GM19438 (cell line): Measurements from ENCODE around the gene NLGN2.

Experiments
- ATAC-seq: cut with Tn5 transposase; IDR thresholded peaks from one replicate; pipeline ENCODE4 v1.9.1; 2021; ENCODE audit warnings: low read depth; ENCODE audit not compliant: unreplicated experiment

NLGN2 gene

DNA sequence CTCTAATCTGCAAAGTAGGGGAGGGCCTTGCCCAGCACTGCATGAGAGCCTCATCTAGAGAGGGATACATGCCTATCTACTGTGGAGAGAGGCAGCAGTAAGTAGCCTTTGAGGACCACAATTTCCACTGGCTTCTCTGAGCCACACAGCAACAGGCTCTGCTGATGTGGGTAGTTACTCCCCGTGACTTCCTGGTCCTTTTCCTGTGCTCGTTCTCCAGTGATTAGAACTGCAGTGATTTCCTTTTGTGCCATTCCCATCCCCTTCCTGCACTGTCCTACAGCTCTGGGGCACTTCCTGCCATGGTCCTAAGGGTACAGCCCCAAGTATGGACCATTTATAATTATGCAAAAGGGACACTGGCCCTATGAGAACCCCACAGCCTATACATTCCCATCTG lies 16.3 kb upstream of the NLGN2 start:
- ATAC-seq, result no peak

DNA sequence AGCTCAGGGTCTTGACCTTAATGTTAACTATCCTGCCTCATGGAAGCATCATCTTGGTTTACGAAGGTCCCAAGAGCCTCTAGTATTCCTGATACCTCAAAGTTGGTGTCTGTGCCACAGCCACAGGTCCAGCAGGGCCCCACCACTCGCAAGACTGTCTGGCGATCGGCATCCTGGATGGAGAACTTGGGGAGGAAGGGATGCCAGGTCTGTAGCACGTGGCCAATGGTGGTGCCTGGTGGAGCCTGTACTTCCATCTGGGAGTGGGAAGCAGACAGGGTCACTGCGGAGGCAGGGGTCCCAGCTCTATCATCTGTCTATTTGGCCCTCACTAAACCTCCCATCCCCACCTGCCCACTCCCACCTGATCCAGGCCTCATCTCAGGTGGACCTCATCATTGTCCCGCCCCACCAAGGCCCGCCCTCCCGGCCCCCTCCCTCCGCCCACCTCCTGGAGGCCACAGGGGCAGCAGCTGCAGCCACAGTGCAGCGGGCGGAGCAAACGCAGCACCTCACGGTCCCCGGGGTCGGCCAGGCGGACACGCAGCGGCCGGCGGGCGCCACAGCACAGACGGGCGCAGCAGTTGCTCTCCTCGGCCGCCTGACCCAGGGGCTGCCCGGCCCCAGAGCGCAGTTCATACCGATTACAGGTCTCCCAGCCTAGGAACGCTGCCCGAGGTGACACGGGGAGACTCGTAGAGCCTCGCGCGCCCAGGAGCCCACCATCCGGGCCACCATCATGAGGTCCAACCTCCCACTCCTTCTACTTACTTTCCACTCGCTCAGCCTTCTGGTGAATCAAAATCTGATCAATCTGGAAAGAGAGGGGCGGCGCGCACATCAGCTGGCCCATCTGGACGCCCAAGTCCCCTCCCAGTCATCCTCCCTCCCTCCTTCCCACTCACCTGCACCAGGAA lies 14.7 kb upstream of the NLGN2 start:
- ATAC-seq, result no peak

DNA sequence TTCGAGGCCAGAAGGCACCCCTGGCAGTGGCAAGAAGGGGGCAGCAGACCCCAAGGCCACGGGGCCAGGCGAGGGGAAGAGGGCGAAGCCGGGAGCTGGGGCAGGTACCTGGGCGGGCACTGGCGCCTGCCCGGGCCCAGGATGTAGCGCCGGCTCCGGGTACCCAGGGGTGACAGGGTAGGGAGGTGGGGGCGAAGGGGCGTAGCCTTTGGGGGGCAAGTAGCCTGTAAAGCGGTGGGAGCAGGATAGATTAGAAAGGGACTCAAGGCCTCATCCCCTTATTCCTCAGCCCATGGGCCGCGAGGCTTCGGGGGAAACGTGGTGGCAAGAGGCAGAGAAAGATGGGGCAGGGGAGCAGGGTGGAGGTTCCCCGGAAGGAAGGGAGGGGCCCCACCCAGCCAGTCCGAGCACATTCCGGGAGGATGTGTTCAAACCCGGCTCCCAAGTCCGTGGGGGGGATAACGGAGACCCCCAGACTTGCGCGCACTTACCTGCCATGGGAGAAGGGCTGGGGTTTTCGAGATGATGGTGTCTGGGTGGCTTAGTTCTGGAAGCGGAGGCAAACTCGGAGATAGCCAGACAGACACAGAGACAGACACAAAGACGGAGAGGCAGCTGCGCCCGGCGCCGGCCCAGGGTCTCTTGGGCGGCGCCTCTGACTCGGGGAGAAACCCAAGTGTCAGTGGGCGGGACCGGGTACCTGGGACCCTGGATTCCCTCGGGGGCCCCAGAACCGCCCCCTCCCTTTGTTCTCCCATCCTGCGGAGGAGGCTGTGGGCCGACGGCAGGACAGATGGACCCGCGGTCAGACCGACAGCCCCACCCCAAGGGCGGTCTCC lies 13.8 kb upstream of the NLGN2 start:
- ATAC-seq, result peak; percentile 44

DNA sequence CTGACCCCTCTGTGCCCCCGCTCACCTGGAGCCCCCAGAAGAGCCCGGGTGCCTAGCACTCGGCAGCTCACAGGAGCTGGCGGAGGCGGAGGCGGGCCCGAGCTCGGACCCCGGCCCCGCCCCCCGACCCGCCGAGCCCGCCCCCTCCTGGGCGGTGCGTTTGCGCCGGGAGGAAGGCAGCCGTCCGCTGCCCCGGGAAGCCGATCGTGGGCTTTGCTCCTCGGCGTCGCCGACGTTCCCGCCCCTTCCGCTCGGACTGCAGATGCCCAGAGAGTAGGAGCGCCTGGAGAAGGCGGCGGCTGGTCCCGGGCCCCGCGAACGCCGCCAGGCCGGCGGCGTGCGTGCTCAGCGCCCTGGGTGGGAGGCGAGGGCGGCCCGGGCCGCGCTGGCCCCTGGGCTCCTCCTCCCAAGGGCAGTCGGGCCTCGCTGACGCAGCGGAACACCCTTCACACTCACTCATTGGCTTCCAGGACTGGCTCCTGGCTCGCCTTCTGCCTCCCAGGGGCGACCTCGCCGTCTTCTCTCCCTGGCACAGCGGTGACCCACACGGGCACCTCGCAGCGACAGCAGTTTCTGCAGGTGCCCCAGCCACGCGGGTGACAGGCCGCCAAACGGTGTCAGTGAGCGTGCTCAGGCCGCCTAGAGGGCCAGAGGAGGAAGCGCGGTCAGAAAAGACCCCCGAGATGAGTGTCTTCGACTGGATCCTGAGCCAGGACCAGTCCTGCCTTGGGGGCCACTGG lies 13.0 kb upstream of the NLGN2 start, which contains the start of gene PLSCR3:
Gene PLSCR3 (minus strand): TSS at position 74 of the 740 bp plus-strand sequence. CDS start 415 bp downstream, outside the sequence.
- peak; percentile 76 for ATAC-seq

DNA sequence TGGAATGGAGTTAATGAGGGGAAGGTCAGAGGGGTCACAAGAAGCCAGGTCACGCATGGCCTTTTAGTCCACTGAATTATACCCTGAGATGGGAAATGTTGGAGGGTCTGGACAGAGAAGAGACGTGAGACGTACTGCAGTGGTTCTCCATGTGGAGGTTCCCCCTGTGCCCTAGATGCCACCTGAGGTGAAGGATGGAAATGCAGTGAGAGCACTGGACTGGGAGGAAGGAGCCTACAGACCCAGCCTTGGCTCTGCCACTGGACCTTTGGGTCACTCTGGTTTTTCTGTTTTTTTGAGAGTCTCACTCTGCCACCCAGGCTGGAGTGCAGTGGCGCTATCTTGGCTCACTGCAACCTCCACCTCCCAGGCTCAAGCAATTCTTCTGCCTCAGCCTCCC lies 11.5 kb upstream of the NLGN2 start:
- no peak for ATAC-seq

DNA sequence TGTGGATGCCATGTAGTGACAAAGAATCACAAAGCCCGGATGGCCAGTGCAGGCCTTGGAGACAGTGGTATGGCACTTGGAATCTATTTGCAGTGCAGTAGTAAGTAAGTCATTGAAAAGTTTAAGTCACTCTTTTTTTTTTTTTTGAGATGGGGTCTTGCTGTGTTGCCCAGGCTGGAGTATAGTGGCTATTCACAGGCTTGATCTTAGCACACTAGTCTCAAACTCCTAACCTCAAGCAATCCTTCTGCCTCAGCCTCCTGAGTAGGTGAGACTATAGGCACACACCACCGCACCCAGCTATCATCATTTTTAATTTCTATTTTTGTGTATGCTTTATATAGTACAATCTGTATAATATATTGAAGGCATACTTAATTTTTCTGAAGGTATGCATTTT lies 9.0 kb upstream of the NLGN2 start:
- no peak for ATAC-seq

DNA sequence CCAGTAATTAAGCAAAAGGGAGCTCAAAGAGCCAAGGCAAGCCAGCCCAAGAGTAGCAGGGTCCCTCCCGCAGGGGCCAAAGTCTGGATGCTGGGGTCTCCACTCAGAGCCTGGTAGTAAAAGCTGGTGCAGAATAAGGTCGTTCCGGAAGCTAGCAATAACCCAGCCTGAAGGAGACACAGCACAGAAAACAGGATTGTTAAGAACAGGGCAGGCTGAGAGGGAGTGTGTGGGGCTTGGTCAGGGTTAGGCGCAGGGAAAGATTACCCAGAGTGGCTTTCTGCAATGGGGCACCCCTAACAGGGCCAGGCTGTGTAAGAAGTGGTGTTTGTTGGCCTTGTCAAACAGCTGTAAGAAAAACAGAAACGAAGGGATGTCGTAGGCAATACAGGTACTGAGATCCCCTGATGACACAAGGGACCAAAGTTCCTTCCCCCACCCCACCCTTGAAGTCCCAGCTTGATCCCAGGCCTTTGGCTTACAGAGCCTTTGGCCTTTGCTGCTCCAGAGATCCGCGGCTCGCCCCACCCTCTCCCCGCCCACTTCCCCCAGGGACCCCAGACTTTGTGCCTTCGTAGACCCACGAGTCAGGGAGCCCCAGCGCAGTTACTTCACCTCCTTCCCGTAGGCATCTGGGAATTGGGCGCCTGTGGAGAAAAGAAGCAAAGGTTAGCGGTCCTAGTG lies 4.5 kb upstream of the NLGN2 start:
- ATAC-seq, result no peak

DNA sequence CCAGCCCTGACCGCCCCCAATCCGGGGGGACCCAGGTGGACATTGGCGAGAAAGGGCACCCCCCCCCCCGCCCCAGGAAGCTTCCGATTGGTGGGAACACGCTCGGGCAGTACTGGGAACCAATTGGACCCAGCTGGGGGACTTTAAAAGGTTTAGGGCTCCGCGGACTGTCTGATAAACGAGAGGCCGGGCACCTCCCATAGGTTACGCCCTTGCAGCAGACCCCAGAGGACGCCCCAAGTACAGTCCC lies 4.0 kb upstream of the NLGN2 start:
- no peak for ATAC-seq

DNA sequence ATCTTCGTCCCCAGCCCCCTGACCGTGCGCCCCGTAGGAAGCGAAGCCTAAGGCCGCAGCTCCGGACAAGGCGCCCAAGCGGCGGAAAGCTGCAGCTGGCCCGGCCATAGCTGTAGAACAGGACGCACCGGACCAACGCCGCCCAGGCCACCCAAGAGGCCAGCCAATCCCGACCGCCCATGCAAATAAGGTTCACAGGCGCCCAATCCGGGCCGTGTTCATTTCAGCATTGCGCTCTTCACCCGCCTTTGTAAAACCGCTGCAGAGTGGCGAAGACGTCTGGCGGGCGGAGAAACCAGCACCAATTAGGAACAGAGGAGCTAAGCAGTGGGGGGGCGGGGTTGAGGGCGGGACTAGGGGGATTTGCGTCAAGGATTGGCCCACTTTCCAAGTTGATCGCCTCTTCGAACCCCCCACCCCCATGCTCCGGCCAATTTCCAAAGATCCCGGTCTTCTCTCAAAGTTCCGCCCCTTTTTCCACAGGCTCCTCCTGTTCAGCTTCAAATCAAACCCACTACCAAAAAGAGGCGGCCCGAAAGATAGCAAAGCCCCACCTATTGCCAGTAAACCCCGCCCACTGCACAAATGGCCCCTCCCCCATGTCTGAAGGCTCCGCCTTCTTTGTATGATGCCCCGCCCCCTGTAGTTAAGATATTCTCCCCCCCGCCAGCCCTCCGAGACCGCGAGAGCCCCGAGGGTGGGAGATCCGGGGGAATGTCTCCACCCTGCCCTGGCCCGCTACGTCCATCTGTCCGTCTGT lies 3.5 kb upstream of the NLGN2 start, which contains the start of gene TMEM256:
Gene TMEM256 (minus strand): TSS at position 121 of the 760 bp plus-strand sequence. CDS start 13 bp downstream, at position 108.
- ATAC-seq, result peak; percentile 91

DNA sequence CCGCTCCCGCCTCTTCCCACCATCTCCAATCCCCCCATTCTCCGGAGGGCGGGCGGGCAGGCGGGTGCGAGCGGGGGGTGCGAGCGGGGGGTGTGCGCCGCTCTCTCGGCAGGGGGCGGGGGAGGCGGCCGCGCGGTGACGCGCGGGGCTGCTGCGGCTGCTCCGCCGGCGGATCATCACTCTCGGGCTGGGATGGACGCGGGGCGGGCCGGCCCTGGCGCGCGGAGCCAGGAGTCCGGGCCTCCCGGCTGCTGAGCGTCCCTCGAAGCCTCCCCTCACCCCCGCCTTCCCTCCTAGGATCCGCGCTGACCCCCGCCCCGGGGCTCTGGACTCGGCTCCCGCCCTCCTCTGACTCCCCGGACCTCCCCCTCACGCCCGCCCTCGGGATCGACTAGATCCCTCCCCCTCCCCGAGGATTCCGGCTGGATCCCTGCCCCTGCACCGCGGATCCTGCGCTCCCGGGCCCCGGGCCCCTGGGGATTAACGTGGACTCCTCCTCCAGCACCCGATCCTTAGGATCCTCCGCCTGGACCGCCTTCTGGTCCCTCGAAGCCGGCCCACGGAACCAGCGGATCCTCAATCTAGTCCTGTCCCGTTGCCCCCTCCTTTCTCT lies 2.8 kb upstream of the NLGN2 start:
- ATAC-seq, result no peak

DNA sequence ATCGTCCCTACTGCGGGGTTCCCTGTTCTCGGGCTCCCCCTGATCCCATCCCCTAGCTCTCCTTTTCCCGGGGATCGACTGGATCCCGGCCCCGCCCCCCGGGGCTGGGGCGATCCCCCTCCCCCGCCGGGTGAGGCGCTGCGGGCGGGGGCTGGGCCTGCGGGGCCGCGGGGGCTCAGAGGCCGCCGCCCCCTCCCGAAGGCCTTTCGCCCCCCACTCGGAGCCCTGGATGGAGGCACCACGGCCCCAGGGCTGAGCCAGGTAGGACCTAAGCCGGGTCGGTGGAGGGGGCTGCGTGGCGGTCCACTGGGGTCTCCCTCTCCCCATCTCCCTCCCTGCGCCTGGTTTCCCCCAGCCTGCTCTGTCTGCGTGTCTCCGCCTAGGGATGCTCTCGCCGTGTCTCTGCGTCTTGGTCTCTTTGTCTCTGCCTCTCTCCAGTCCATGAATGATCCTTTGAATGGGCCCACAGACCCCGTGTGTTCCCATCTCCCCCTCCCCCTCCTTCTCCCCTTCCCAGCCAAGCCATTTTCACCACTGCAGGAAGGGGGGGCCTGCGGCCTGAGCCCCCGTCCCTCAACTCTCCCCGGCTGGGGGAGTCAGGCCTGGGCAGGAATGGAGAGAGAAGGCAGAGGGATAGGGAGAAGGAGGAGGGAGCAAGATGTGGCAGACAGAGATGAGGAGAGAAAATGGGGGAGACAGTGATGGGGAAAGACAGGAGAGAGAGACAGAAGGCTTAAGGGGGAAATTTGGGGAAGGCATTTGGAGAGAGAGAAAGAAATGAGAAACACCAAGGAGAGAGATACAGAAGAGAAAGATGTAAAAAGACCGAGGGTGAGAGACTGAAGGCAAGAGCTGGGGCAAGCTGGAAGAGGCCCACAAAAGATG lies 2.1 kb upstream of the NLGN2 start:
- no peak for ATAC-seq

DNA sequence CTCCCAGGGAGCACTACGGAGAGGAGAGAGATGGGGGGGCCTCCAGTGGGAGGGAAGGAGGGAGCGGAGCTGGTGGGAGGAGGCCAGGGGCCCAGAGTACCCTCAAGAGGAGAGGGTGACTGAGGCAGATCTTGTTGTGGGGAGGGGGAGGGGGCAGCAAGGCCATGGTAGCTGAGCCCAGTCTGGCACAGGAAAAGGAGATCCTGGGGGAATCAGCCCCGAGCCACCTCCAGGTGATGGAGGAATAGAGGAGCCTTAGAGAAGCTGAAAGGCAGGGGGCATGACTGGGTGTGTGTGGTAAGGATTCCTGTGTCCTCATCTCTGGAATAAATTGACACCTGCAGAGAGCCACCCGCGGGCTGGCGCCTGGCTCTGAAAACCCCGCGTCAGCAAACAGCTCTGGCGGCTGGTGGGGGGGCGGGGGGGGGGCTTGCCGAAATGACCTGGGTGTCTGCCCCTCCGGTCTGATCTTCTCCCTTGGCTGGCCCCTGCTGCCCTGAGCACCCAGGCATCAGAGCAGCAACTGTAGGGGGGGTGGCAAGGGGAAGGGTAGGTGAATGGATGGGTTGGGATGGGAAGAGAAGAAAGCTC lies 1.3 kb upstream of the NLGN2 start:
- ATAC-seq, result no peak

DNA sequence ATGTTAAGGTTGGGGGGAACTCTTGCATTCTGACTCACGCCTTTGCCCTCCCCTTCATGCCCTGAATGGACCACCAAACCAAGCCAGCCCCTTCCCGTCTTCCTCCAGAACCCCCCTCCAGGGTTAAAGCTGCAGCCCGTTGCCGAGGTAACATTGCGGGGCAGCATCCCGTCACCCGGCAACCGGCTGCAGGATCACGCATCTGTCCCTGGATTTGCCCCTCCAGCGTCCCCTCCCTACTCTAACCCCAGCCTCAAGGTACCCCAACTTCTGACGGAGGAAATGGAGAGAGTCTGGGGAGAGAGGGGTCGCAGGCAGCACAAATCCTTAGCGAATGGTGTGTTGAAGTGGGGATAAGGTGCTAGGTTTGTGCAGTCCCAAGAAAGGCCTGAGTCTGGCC lies 563 bp upstream of the NLGN2 start:
- ATAC-seq, result no peak

DNA sequence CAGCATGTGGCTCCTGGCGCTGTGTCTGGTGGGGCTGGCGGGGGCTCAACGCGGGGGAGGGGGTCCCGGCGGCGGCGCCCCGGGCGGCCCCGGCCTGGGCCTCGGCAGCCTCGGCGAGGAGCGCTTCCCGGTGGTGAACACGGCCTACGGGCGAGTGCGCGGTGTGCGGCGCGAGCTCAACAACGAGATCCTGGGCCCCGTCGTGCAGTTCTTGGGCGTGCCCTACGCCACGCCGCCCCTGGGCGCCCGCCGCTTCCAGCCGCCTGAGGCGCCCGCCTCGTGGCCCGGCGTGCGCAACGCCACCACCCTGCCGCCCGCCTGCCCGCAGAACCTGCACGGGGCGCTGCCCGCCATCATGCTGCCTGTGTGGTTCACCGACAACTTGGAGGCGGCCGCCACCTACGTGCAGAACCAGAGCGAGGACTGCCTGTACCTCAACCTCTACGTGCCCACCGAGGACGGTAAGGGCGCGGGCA lies 645 bp downstream of the NLGN2 start:
- ATAC-seq, result no peak

DNA sequence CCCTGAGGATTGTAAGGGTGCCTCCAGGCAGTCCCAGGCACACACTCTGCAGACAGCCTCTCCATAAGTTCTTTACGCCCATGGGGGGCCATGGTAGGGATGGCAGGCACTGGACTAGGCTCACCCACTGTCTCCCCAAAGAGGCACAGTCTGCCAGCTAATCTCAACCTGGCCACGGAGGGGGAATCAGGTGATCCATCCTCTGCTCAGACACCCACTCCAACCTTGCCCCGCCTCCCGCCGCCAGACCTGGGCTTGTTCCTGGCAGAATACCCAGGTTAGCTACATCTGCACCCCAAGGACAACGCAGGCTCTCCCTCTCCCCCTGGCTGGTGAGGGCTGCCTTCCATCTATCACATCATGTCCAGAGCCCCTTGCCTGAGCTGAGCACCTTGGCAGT lies 1.2 kb downstream of the NLGN2 start:
- ATAC-seq, result no peak

DNA sequence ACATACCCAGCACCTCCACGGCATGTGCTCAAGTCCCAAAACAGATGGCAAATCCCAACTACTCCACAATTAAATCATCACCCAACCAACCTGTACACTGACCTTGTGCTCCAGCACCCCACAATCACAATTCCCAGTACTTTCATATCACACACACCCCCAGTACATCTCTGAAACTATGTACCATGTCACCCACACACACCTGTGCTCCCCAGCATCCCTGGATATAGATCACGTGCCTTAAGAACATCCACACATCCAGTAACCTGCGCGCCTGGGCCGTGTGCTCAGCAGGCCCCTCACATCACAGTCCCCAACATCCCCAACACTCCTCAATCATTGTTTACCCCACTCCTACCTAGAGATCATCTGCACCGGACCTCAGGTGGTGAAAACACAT lies 2.1 kb downstream of the NLGN2 start:
- ATAC-seq, result no peak

DNA sequence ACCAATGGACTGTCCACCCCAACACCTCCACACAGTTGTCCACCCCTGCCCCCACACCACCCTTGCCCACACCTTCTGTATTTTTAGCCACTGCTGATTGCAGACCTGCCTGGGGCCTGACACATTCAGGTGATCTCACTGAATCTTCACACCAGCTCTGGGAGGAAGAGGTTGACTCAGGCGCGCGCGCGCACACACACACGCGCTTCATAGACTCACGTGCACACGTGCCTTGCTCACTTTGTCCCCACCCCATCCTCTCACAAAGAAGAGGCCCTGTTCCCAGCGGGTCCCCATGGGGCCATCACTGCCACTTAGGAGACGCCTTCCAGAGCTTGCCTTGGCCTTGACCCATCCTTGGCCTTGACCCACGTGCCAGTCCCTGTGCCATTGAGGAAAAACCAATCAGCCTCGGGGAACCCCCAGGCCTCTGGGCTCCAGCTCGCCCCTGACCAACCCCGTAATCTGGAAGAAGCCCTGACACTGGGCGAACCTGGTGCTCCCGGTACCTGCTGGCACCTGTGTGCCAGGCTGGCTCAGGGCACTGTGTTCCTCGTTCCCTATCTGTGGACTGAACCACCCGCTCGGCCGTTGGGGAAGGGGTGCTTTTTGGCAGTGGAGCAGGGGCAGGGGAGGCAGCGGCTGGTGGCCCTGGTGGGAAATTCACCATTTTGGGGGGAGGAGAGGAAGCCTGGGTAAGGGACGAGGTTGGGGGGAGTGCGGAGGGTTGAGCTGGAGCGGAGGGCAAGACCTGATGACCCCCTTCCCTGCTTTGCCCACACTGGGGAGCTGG lies 3.2 kb downstream of the NLGN2 start:
- no peak for ATAC-seq
